H1 (cell line): ENCODE measurements around the gene SLC4A1AP. TPM values are rescaled to one million over a fixed set of nuclear protein-coding genes. Genes with fewer than 3 reads are reported as not detected.

ENCODE experiments used
- CTCF ChIA-PET: fragments of 300-600 bp; sonication (Branson Sonifier 250); formaldehyde crosslinking; loops from one replicate; lab custom pipeline; 2021; ENCODE audit not compliant: partially characterized antibody; lab: Charles Lee
- POLR2A ChIA-PET: fragments of 300-600 bp; sonication (Branson Sonifier 250); formaldehyde crosslinking; loops from one replicate; lab custom pipeline; 2021; ENCODE audit warnings: inconsistent platforms; ENCODE audit not compliant: partially characterized antibody; lab: Charles Lee
- DNase-seq, 2 experiments: peaks; one replicate each; pipeline versions ENCODE4 v3.0.0 to v3.0.0-alpha.2; 2010 to 2022; ENCODE audit warnings: low spot score in 2 of 2, low read depth in 1 of 2, mixed read lengths in 1 of 2
- FAIRE-seq: peaks from 2 replicates; lab custom pipeline; 2011; peaks lifted over from hg19 to GRCh38; lab: Jason Lieb, UNC
- H2AFZ ChIP-seq: 2 replicates; pipeline ENCODE4 v1.8.1; 2012; ENCODE audit warnings: low read length, inconsistent platforms
- H2AK5ac ChIP-seq: 2 replicates; pipeline ENCODE4 v1.6.1; 2013; ENCODE audit warnings: low read depth, low read length
- H2BK120ac ChIP-seq: replicated peaks from 2 replicates; pipeline ENCODE3; 2013; ENCODE audit warnings: low read depth, low read length, inconsistent platforms
- H2BK12ac ChIP-seq: 2 replicates; pipeline ENCODE4 v1.6.1; 2013; ENCODE audit warnings: low read depth, low read length
- H2BK15ac ChIP-seq: 2 replicates; pipeline ENCODE4 v1.6.1; 2013; ENCODE audit warnings: low read length
- H2BK20ac ChIP-seq: 2 replicates; pipeline ENCODE4 v1.6.1; 2013; ENCODE audit warnings: low read length
- H2BK5ac ChIP-seq: 2 replicates; pipeline ENCODE4 v1.6.1; 2013; ENCODE audit warnings: low read depth, low read length
- H3K14ac ChIP-seq: 2 replicates; pipeline ENCODE4 v1.6.1; 2013; ENCODE audit warnings: inconsistent platforms; ENCODE audit not compliant: insufficient read length
- H3K18ac ChIP-seq: 2 replicates; pipeline ENCODE4 v1.6.1; 2013; ENCODE audit warnings: low read length; ENCODE audit errors: extremely low read depth
- H3K23ac ChIP-seq: 2 replicates; pipeline ENCODE4 v1.6.1; 2013; ENCODE audit warnings: inconsistent platforms; ENCODE audit not compliant: insufficient read length
- H3K23me2 ChIP-seq: 2 replicates; pipeline ENCODE4 v1.6.1; 2013; ENCODE audit warnings: low read depth, low read length
- H3K27ac ChIP-seq: 2 replicates; pipeline ENCODE4 v1.6.1; 2011; ENCODE audit warnings: low read depth, low read length, inconsistent platforms
- H3K27me3 ChIP-seq, 4 experiments: replicated peaks in 1 of 4; 1 replicate in 1 of 4; 2 replicates in 3 of 4; pipeline versions ENCODE4 v1.6.1 to v1.8.1; 2011 to 2013; ENCODE audit warnings: low read length in 3 of 4, mild to moderate bottlenecking in 3 of 4, inconsistent platforms in 2 of 4, mixed read lengths in 2 of 4, moderate library complexity in 1 of 4; ENCODE audit not compliant: control insufficient read depth in 3 of 4, insufficient read depth in 3 of 4; ENCODE audit errors: extremely low read depth in 1 of 4
- H3K36me3 ChIP-seq, 4 experiments: 2 replicates each; pipeline versions ENCODE4 v1.6.1 to v1.8.1; 2011 to 2013; ENCODE audit warnings: mild to moderate bottlenecking in 4 of 4, low read length in 3 of 4, moderate library complexity in 2 of 4, control low read depth in 1 of 4, inconsistent platforms in 1 of 4; ENCODE audit not compliant: insufficient read depth in 4 of 4, control insufficient read depth in 2 of 4
- H3K4ac ChIP-seq: replicated peaks from 2 replicates; pipeline ENCODE3; 2013; ENCODE audit warnings: low read length, low read depth, mixed read lengths, inconsistent platforms; ENCODE audit not compliant: insufficient read length
- H3K4me1 ChIP-seq, 4 experiments: replicated peaks in 1 of 4; 1 replicate in 1 of 4; 2 replicates in 3 of 4; pipeline versions ENCODE4 v1.6.1 to v1.8.1; 2011 to 2013; ENCODE audit warnings: low read length in 3 of 4, inconsistent platforms in 2 of 4, mixed read lengths in 1 of 4; ENCODE audit not compliant: insufficient read depth in 4 of 4, control insufficient read depth in 3 of 4
- H3K4me2 ChIP-seq, 2 experiments: 2 replicates each; pipeline versions ENCODE4 v1.6.1 to v1.8.1; 2011 to 2013; ENCODE audit warnings: low read depth in 2 of 2, low read length in 2 of 2, control low read depth in 1 of 2, inconsistent platforms in 1 of 2, mild to moderate bottlenecking in 1 of 2; ENCODE audit not compliant: insufficient read depth in 1 of 2
- H3K4me3 ChIP-seq, 4 experiments: fragments of 200-600, 300-600 bp in 1 of 4; sonication (generic), shearing (Covaris generic), sonication (Bioruptor Twin) in 1 of 4; 2 replicates each; pipeline versions ENCODE4 v1.5.1 to v1.8.1; 2011 to 2016; ENCODE audit warnings: low read length in 4 of 4, low read depth in 3 of 4, control low read depth in 2 of 4, inconsistent platforms in 2 of 4, mild to moderate bottlenecking in 2 of 4, mixed read lengths in 1 of 4, moderate library complexity in 1 of 4; ENCODE audit not compliant: insufficient read depth in 2 of 4; ENCODE audit errors: extremely low read depth in 1 of 4
- H3K56ac ChIP-seq: replicated peaks from 2 replicates; pipeline ENCODE3; 2013; ENCODE audit warnings: low read depth, mild to moderate bottlenecking, mixed read lengths, low read length, inconsistent platforms; ENCODE audit not compliant: insufficient read length
- H3K79me1 ChIP-seq: 2 replicates; pipeline ENCODE4 v1.6.1; 2013; ENCODE audit warnings: low read depth, low read length, control low read depth
- H3K79me2 ChIP-seq, 2 experiments: 2 replicates each; pipeline versions ENCODE4 v1.6.1 to v1.8.1; 2012 to 2013; ENCODE audit warnings: low read length in 2 of 2, mild to moderate bottlenecking in 2 of 2, inconsistent platforms in 1 of 2; ENCODE audit not compliant: insufficient read depth in 2 of 2, control insufficient read depth in 1 of 2
- H3K9ac ChIP-seq, 4 experiments: replicated peaks in 1 of 4; 1 replicate in 1 of 4; 2 replicates in 3 of 4; pipeline versions ENCODE4 v1.6.1 to v1.8.1; 2011 to 2013; ENCODE audit warnings: low read depth in 3 of 4, low read length in 3 of 4, control low read depth in 2 of 4, mild to moderate bottlenecking in 2 of 4, moderate library complexity in 2 of 4, inconsistent platforms in 1 of 4; ENCODE audit errors: extremely low read depth in 1 of 4
- H3K9me3 ChIP-seq, 2 experiments: 2 replicates each; pipeline versions ENCODE4 v1.6.1 to v1.8.1; 2012 to 2013; ENCODE audit warnings: mild to moderate bottlenecking in 2 of 2, moderate library complexity in 2 of 2, control low read depth in 1 of 2, inconsistent platforms in 1 of 2, low read depth in 1 of 2, low read length in 1 of 2, mixed read lengths in 1 of 2; ENCODE audit not compliant: insufficient read depth in 2 of 2
- H4K20me1 ChIP-seq, 2 experiments: replicated peaks in 1 of 2; 2 replicates each; pipeline versions ENCODE3 to v1.8.1; 2011 to 2013; ENCODE audit warnings: inconsistent platforms in 2 of 2, low read length in 2 of 2, mild to moderate bottlenecking in 1 of 2; ENCODE audit not compliant: insufficient read depth in 2 of 2, control insufficient read depth in 1 of 2
- H4K5ac ChIP-seq: 2 replicates; pipeline ENCODE4 v1.6.1; 2013; ENCODE audit warnings: low read length, low read depth, mixed read lengths, inconsistent platforms; ENCODE audit not compliant: insufficient read length
- H4K8ac ChIP-seq: 2 replicates; pipeline ENCODE4 v1.8.0; 2013; ENCODE audit warnings: mild to moderate bottlenecking, moderate library complexity, low read length, inconsistent platforms; ENCODE audit not compliant: insufficient read depth; ENCODE audit errors: extremely low read depth
- H4K91ac ChIP-seq: replicated peaks from 2 replicates; pipeline ENCODE3; 2013; ENCODE audit warnings: low read length, mixed read lengths, inconsistent platforms; ENCODE audit not compliant: insufficient read length
- GTF2F1 ChIP-seq: IDR thresholded peaks from 2 replicates; pipeline ENCODE4 v1.6.1; 2012; ENCODE audit warnings: low read depth, low read length, improper control_type of control experiment, borderline replicate concordance
- HDAC6 ChIP-seq: IDR thresholded peaks from one replicate; pipeline ENCODE4 v1.7.1; 2012; ENCODE audit warnings: low read depth, mild to moderate bottlenecking, inconsistent platforms, low read length, moderate library complexity
- KDM1A ChIP-seq: fragments of 200-600, 300-600 bp; sonication (generic); IDR thresholded peaks from 2 replicates; pipeline ENCODE4 v1.7.1; 2016; ENCODE audit warnings: mild to moderate bottlenecking, low read length, borderline replicate concordance
- RAD21 ChIP-seq, 2 experiments: IDR thresholded peaks in 1 of 2; conservative IDR thresholded peaks in 1 of 2; 2 replicates each; pipeline ENCODE4 v1.6.1; 2011; ENCODE audit warnings: low read depth in 2 of 2, low read length in 2 of 2, improper control_type of control experiment in 1 of 2, inconsistent platforms in 1 of 2, mild to moderate bottlenecking in 1 of 2, moderate library complexity in 1 of 2
- SAP30 ChIP-seq: fragments of 300-600 bp; sonication (generic); IDR thresholded peaks from 2 replicates; pipeline ENCODE4 v1.7.1; 2012; ENCODE audit warnings: low read length, moderate library complexity, mild to moderate bottlenecking, inconsistent platforms; ENCODE audit not compliant: insufficient read depth, insufficient replicate concordance
- TBP ChIP-seq: IDR thresholded peaks from 2 replicates; pipeline ENCODE4 v1.6.1; 2011; ENCODE audit warnings: low read depth, low read length, improper control_type of control experiment
- WGBS, 2 experiments: shearing (Covaris generic) in 1 of 2; methylation state at CpG; one replicate each; pipeline versions ENCODE4 v1.1.6 to v1.1.7; 2013 to 2015; ENCODE audit warnings: low lambda C conversion rate in 2 of 2, mixed read lengths in 2 of 2, inconsistent platforms in 1 of 2, low coverage in 1 of 2, missing lambda C conversion rate in 1 of 2; ENCODE audit not compliant: insufficient replicate concordance in 2 of 2, insufficient coverage in 1 of 2, insufficient read length in 1 of 2; ENCODE audit errors: extremely low coverage in 1 of 2, missing lambda C conversion rate in 1 of 2; 5-methylcytosine and 5-hydroxymethylcytosine counted together
- polyA plus RNA-seq, 7 experiments: library from polyadenylated mRNA; depleted of rRNA in 3 of 7; stranded (reverse) in 5 of 7; unstranded in 2 of 7; fragments of >200 nt in 5 of 7; fragments of 200-250 nt in 2 of 7; gene quantifications; 1 replicate in 5 of 7; 2 replicates in 1 of 7; 4 replicates in 1 of 7; pipeline versions ENCODE4 v1.2.1 to v1.2.3, GENCODE V29; 2011 to 2013; ENCODE audit warnings: missing spikeins in 2 of 7, mixed read lengths in 2 of 7
- total RNA-seq: library from RNA; stranded (reverse); fragmentation: NEBNext Ultra II Directional; extraction: Animal tissue kit (Norgen Biotek cat#: 25700); gene quantifications from 2 replicates; pipeline ENCODE4 v1.2.1, GENCODE V29; 2021

Gene SLC4A1AP
- total and polyA plus RNA-seq, 2 of the 8 experiments (the other 6 are each of a cell fraction or from before 2014, with no cell fraction given), result 8.1 to 18.4 TPM

GRCh38 chr2:27640722-27641245, 22.9 kb upstream of the SLC4A1AP start:
- Histone ChIP-seq H4K5ac (no peak overlapping the region), H3K4me3 (no peak overlapping the region)

More at GRCh38 chr2:27640722-27641245, 22.9 kb upstream of the SLC4A1AP start:
- Histone ChIP-seq H3K9ac (no peak overlapping the region), H3K56ac (no peak overlapping the region), H3K9me3 (no peaks in the 10 kb centered on the region), H3K14ac (no peak overlapping the region), H2BK5ac (no peak overlapping the region), H3K18ac (no peak overlapping the region), H4K91ac (no peak overlapping the region), H3K23me2 (no peaks in the 10 kb centered on the region), H3K23ac (no peak overlapping the region), H3K79me1 (no peaks in the 10 kb centered on the region), H3K4ac (no peak overlapping the region), H3K27ac (no peak overlapping the region), H3K4me2 (no peak overlapping the region), H2BK20ac (no peak overlapping the region), H3K79me2 (no peaks in the 10 kb centered on the region), H2BK120ac (no peak overlapping the region), H3K36me3 (peaks cover 12 to 52% (median 40%) of the 10 kb centered on the region in 4 experiments), H4K8ac (no peak overlapping the region), H4K20me1 (no peaks in the 10 kb centered on the region), H2AK5ac (no peak overlapping the region), H2BK15ac (no peak overlapping the region), H2BK12ac (no peak overlapping the region), H3K4me1 (no peaks in the 10 kb centered on the region), H3K27me3 (no peaks in the 10 kb centered on the region), H2AFZ (no peak overlapping the region)
- DNase-seq (no peak), FAIRE-seq (no peak)
- 90% methylated on average over 2 of the region's 2 CpGs; no CpG with 5 or more reads in 1 of the 2 experiments for WGBS, 2 experiments
- CTCF ChIA-PET, result no interaction called here
- TF ChIP-seq SAP30, result no peak
- TF ChIP-seq HDAC6, result no peak
- TF ChIP-seq GTF2F1, result no peak
- TF ChIP-seq TBP, result no peak
- TF ChIP-seq KDM1A, result no peak
- TF ChIP-seq RAD21 (IDR thresholded peaks at IDR 0.05 in 1 of 2, conservative IDR thresholded peaks at IDR 0.05 in 1 of 2; ENCODE audit: low read depth in 2 of 2, low read length in 2 of 2), result no peak
- POLR2A ChIA-PET, result no interaction called here
